Mucosa of descending colon (tissue), 3 donors: ENCODE data around the gene STRADB. TPM values are rescaled to one million over a fixed set of nuclear protein-coding genes. Genes with fewer than 3 reads are reported as not detected.
"Not testable (repeated sequence)": the region's sequence is repeated elsewhere in the genome, so short reads cannot be mapped to it uniquely, and the experiment has no call there.

Experiments used
- ATAC-seq: fragments of 200-7000 bp; cut with Tn5 transposase; one replicate; pipeline ENCODE4 v1.9.1; 2020; ENCODE audit warnings: mild to moderate bottlenecking, moderate library complexity
- DNase-seq, 3 donors: peaks; one replicate each; pipeline ENCODE4 v3.0.0-alpha.2; 2020
- H3K36me3 ChIP-seq: fragments of 200-600 bp; one replicate; pipeline ENCODE4 v1.8.0; 2021; ENCODE audit warnings: low read depth, mild to moderate bottlenecking
- H3K4me1 ChIP-seq: fragments of 200-600 bp; one replicate; pipeline ENCODE4 v1.8.0; 2021; ENCODE audit warnings: low read depth, mild to moderate bottlenecking
- H3K4me3 ChIP-seq: fragments of 200-600 bp; one replicate; pipeline ENCODE4 v1.8.0; 2021; ENCODE audit warnings: mild to moderate bottlenecking
- H3K9me3 ChIP-seq: fragments of 200-600 bp; one replicate; pipeline ENCODE4 v1.8.0; 2021; ENCODE audit warnings: mild to moderate bottlenecking
- intact Hi-C, 2 donors: fragments of 100-400 bp; cut with DNase I in 1 of 2; cut with micrococcal nuclease in 1 of 2; formaldehyde crosslinking; loops; one replicate each; pipeline versions ENCODE4 v1.11.0 to v1.11.1; 2022; cut with DNase I, micrococcal nuclease
- total RNA-seq, 3 donors: library from RNA; stranded (reverse); fragmentation: NEBNext Ultra II Directional in 2 of 3; extraction: Animal tissue kit (Norgen Biotek cat#: 25700) in 2 of 3; gene quantifications; one replicate each; pipeline versions ENCODE4 v1.2.1 to v1.2.4, GENCODE V29; 2021 to 2023
- TF ChIP-seq, protein P1 (sequence below): fragments of 200-600 bp; IDR thresholded peaks from one replicate; pipeline ENCODE4 v1.8.0; 2022; ENCODE audit warnings: antibody characterized with exemption, mild to moderate bottlenecking
- donor health status: DM: no; HTN: no; CAD: no; lungs with moderate emphysema.
- donor health status: DM: no; HTN: no; CAD: no.
- donor health status: DM: no; HTN: yes; CAD: no.

Gene STRADB
- total RNA-seq, 3 donors from 2014 or later: 47.4 to 79.1 (median 62.1) TPM

DNA sequence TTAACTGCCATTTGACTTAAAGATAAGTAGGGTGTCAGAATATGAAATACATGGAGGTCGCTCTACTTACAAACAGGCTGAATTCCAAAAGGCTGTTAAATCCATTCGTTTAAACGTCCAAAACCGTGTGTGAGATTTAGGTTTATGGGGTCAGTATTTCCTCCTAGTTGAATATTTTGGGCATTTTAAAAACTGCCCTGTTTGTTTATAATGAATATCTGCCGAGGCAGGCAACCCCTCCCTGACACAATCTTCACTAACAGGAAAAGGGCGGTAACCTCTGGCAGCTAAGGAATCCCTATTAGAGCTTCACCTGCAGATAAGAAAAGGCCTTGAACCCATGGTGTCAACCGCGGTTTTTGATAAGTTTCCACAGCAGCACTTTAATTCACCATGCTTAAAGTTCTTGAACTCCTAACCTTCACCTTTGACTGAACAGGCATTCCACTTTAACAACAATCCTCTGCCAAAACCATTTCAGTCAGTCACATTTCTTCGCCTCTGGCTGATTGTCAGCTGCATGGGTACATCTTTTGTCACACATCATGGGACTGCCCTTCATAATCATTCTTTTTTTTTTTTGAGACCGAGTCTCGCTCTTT, 18.0 kb upstream of the STRADB start:
- DNase-seq: no peak
- TF ChIP-seq, protein P1, sequence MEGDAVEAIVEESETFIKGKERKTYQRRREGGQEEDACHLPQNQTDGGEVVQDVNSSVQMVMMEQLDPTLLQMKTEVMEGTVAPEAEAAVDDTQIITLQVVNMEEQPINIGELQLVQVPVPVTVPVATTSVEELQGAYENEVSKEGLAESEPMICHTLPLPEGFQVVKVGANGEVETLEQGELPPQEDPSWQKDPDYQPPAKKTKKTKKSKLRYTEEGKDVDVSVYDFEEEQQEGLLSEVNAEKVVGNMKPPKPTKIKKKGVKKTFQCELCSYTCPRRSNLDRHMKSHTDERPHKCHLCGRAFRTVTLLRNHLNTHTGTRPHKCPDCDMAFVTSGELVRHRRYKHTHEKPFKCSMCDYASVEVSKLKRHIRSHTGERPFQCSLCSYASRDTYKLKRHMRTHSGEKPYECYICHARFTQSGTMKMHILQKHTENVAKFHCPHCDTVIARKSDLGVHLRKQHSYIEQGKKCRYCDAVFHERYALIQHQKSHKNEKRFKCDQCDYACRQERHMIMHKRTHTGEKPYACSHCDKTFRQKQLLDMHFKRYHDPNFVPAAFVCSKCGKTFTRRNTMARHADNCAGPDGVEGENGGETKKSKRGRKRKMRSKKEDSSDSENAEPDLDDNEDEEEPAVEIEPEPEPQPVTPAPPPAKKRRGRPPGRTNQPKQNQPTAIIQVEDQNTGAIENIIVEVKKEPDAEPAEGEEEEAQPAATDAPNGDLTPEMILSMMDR: no peak
- intact Hi-C loops: no loop called here
- ATAC-seq: peak; percentile 61
- no peaks in the 10 kb centered on the region for H3K36me3 ChIP-seq
- H3K4me3 ChIP-seq: no peak overlapping the region
- peaks cover 9% of the 10 kb centered on the region for H3K4me1 ChIP-seq
- H3K9me3 ChIP-seq: peaks cover under 1% of the 10 kb centered on the region

DNA sequence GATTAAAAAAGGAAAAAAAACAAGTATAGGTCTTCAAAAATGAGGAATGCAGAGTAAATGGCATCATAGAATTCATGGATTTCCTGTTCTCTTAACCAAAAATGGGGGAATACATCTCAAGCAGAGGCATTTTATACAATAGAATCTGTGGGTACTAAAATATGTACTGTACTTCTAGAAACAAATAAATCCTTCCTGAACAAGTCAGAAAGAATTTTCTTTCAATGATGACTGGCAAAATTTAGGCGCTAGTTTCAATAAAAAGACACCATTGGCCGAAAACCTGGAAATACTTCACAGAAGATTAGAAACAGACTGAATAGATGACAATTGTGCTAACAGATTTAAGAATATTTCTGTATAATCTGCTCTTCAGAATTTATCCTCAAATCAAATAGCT, 15.4 kb upstream of the STRADB start:
- DNase-seq (no peak), ATAC-seq (no peak)
- TF ChIP-seq, protein P1: no peak
- peaks cover 13% of the 10 kb centered on the region for H3K4me1 ChIP-seq
- H3K36me3 ChIP-seq: no peaks in the 10 kb centered on the region
- no peak overlapping the region for H3K4me3 ChIP-seq
- H3K9me3 ChIP-seq: no peaks in the 10 kb centered on the region
- intact Hi-C loops: no loop called here

DNA sequence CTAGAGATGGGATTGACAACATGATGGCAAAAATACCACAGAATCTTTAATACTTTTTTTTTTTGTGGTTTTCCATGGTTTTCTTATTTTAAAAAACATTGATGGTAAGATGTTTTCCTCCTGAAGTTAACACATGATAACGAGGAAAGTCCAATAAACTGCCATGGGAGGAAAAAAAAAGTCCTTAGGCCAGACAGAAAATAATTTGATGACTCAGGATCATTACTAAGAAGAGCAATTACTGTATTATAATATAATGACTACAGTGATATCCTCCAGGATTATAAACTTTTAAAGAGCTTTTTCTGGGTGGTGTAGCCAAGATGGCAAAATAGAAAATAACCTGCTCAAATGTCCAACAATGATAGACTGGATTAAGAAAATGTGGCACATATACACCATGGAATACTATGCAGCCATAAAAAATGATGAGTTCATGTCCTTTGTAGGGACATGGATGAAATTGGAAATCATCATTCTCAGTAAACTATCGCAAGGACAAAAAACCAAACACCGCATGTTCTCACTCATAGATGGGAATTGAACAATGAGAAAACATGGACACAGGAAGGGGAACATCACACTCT, 12.1 kb upstream of the STRADB start:
- H3K9me3 ChIP-seq, ATAC-seq, DNase-seq, H3K36me3 ChIP-seq, H3K4me1 ChIP-seq, intact Hi-C loops, H3K4me3 ChIP-seq: not testable (repeated sequence)

DNA sequence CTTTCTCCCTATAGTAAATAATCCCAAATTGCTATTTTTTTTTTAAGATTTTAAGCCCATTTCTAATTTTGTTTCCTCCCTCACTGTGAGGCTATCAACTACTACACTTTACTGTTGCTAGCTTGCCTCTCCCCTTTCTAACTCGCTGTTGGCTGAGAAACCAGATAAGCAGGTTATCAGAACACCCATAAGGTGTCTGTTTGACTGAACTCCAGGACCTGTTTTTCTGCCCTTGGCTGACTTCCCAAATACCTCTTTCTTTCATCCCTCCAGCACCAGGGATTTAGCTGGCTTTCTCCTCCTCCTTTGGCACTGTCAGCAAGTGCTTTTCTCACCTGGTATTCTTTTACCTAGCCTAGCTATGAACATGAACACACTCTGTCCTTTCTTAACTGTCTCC, 11.4 kb upstream of the STRADB start:
- TF ChIP-seq, protein P1: no peak
- H3K36me3 ChIP-seq: no peaks in the 10 kb centered on the region
- peak; percentile 97 for ATAC-seq
- intact Hi-C loops: no loop called here
- DNase-seq: peak in 1 of 3 donors; percentile 82
- H3K9me3 ChIP-seq: no peaks in the 10 kb centered on the region
- H3K4me3 ChIP-seq: no peak overlapping the region
- H3K4me1 ChIP-seq: peaks cover 7% of the 10 kb centered on the region

DNA sequence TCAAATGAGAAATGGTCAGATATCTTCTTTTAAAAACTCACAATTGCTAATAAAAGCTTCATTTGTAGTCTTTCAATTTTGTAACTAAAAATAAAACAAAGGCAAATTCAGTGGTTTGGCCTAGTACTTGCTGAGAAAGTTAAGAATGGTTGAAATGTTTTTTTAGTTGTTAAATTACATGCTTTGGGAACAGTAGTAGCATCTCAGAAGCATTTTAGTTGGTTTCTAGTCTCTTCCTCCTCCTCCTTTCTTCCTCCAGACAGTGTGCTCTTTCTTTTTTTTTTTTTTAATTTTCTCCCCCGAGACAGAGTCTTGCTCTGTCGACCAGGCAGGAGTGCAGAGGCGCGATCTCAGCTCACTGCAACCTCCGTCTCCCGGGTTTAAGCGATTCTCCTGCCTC, 10.1 kb upstream of the STRADB start:
- ATAC-seq: no peak
- H3K4me1 ChIP-seq: peaks cover 16% of the 10 kb centered on the region
- no peak for DNase-seq

More for the DNA sequence above, 10.1 kb upstream of the STRADB start:
- TF ChIP-seq, protein P1: no peak
- Histone ChIP-seq H3K36me3 (no peaks in the 10 kb centered on the region), H3K4me3 (no peak overlapping the region), H3K9me3 (no peaks in the 10 kb centered on the region)
- intact Hi-C loops: no loop called here
